Activated T-cell treated with anti-CD3 and anti-CD28 coated beads, Interleukin-2, amount 50 U/mL, for 24 hours (primary cell): Measurements from ENCODE around the gene RAD51AP1.

Experiments
- DNase-seq: peaks from one replicate; pipeline ENCODE4 v3.0.0-alpha.2; 2020
- H3K27ac Mint-ChIP-seq: 2 replicates; pipeline ENCODE4 v1.8.0; 2020; ENCODE audit warnings: mild to moderate bottlenecking, mixed read lengths
- H3K27me3 Mint-ChIP-seq: 2 replicates; pipeline ENCODE4 v1.8.0; 2020; ENCODE audit warnings: mixed read lengths
- H3K36me3 Mint-ChIP-seq: 2 replicates; pipeline ENCODE4 v1.8.0; 2020; ENCODE audit warnings: low read depth, mixed read lengths
- H3K4me1 Mint-ChIP-seq: 2 replicates; pipeline ENCODE4 v1.8.0; 2020; ENCODE audit warnings: low read depth, mixed read lengths
- H3K4me3 Mint-ChIP-seq: 2 replicates; pipeline ENCODE4 v1.8.0; 2020; ENCODE audit warnings: mild to moderate bottlenecking, moderate library complexity, mixed read lengths
- H3K9me3 Mint-ChIP-seq: 2 replicates; pipeline ENCODE4 v1.8.0; 2020; ENCODE audit warnings: mixed read lengths

The RAD51AP1 gene

DNA sequence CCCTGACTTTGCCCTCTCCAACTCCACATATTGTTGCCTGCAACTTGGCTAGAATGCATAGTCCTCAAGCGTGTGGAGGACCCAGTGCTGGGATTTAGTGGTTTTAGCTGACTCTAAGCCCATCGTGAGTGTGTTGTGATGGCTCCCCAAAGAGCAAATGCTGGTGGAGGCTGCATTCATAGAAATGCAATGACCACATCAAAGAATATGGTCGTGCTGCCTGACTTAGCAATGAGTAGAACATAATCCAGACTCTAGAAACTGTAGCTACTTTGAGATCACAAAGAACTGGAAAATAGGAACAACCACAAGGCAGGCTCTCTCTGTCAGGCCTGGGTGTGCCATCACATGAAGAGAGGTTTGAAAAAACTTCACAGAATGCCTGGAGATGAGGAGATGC is 24.6 kb downstream of the RAD51AP1 start:
- H3K36me3 Mint-ChIP-seq = peaks cover 11% of the 10 kb centered on the region
- H3K4me3 Mint-ChIP-seq = no peak overlapping the region
- H3K9me3 Mint-ChIP-seq = no peaks in the 10 kb centered on the region
- H3K27ac Mint-ChIP-seq = no peak overlapping the region
- peaks cover 41% of the 10 kb centered on the region for H3K27me3 Mint-ChIP-seq
- no peak for DNase-seq
- peaks cover 9% of the 10 kb centered on the region for H3K4me1 Mint-ChIP-seq

DNA sequence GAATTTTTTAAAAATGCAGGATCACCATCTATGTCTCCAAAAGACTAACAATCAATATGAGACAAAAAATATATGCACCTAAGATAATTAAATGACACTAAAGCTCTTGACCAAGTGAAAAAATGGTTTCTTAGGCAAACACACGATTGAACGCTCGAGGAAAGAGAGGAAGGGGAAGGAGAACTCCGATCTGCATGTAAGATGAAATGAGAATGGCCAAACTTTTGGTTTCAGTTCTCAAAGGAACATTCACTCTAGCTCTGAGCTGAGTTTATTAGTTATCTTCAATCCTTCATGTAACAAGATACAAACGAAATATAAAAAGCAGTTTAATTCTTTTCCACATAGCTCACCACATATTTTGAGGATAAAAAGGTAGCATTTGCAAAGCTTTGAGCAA is 26.1 kb downstream of the RAD51AP1 start:
- Mint-ChIP-seq H3K27ac (no peak overlapping the region), H3K36me3 (peaks cover 4% of the 10 kb centered on the region), H3K27me3 (peaks cover 41% of the 10 kb centered on the region), H3K4me1 (peaks cover 9% of the 10 kb centered on the region), H3K4me3 (no peak overlapping the region), H3K9me3 (no peaks in the 10 kb centered on the region)
- no peak for DNase-seq

DNA sequence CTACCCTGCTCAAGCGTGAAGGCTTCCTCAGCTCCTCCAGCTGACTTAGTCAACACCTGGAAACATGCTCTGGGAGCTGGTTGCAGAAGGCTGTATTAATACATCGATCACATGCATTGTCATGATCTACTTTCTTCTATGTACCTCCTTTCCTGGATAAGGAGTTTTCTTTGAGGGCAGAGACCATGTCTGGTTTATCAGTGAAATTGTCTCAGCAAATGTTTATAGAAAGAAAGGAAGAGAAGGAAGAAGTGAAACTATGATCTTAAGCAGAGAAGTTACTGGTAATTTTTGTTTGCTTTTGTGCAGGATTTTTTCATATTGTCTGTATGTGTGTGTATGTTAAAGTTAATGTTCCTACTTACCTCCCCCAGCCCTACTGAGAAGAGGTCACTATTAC is 27.8 kb downstream of the RAD51AP1 start:
- H3K27me3 Mint-ChIP-seq = peaks cover 41% of the 10 kb centered on the region
- no peaks in the 10 kb centered on the region for H3K36me3 Mint-ChIP-seq
- no peak for DNase-seq
- peaks cover 9% of the 10 kb centered on the region for H3K4me1 Mint-ChIP-seq
- no peak overlapping the region for H3K4me3 Mint-ChIP-seq
- no peak overlapping the region for H3K27ac Mint-ChIP-seq
- no peaks in the 10 kb centered on the region for H3K9me3 Mint-ChIP-seq

DNA sequence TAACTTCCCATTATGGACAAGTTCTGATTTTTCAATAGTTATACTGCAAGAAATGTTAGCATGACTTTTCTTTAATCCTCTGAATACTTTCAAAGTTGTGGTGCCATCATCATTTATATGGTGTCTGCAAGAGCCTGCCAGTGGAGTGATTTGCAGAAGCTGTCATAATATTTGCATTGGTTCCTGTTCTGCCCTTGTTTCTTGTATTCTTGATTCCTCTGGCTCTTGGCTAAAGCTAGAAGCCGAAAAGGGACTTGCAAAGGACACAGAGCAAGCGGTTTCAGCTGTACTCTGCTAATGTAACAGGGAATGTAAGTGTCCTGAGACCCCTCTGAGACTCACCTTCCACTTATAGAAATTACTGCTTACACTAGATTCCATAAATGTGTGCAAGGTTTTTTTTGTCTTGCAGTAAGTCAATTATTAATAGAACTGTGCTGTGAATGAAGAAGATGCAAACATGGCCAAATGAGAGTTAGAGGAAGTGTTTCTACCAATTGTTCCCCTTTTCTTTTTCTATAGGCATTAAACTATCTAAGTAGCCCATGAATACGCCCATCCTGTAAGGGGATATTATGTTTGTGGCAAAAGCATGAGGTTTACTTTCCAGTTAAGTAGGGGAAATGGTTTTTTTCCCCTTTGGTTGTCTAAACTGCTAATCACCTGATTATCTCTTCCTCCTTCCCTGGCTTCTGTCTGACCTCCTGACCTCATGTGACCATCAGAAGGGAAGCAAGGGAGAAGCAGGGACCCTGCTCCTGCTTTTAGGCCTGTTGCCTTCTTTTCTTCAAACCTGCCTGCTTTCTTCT is 28.6 kb downstream of the RAD51AP1 start:
- Mint-ChIP-seq H3K27ac (no peak overlapping the region), H3K9me3 (no peaks in the 10 kb centered on the region), H3K27me3 (peaks cover 35% of the 10 kb centered on the region), H3K4me3 (no peak overlapping the region), H3K36me3 (no peaks in the 10 kb centered on the region), H3K4me1 (peaks cover 3% of the 10 kb centered on the region)
- DNase-seq = no peak

DNA sequence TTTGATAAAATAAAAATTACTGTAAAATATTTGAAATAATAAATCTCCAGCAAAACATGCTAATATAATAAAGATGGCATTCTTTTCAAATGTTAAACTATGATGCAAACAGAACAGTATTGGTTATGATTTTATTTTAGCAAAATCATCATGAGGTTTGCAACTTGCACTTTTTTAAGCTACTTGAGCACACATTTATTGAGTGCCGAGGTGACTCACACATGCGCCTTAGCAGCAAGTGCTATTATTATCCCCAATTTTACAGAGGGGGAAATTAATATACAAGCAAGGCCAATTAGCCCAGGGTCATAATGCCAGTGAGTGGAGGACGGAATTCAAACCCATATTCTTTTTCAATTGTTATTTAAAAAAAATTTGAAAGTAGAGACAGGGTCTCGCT is 30.6 kb downstream of the RAD51AP1 start:
- no peak for DNase-seq
- H3K27ac Mint-ChIP-seq = no peak overlapping the region
- peaks cover 21% of the 10 kb centered on the region for H3K27me3 Mint-ChIP-seq
- no peaks in the 10 kb centered on the region for H3K4me1 Mint-ChIP-seq
- no peaks in the 10 kb centered on the region for H3K9me3 Mint-ChIP-seq
- no peaks in the 10 kb centered on the region for H3K36me3 Mint-ChIP-seq
- H3K4me3 Mint-ChIP-seq = no peak overlapping the region

DNA sequence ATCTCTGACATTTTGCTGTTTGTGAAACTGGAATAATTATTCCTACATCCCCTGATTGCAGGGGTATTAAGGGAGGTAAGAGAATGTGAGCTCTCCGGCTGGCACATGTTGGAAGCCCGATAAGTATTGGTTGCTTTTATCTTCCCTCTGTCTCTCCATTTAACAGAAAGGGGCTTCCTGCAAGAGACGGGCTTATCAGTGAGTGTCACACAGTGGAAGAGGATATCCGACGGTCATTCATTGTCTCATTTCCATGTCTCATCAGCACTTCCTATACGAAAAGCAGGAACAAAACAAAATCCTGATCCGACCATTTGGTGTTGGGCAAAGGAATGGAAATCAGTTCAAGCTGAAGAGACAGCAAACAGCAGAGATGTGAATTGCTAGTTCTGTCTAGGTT is 34.0 kb downstream of the RAD51AP1 start:
- Mint-ChIP-seq H3K36me3 (no peaks in the 10 kb centered on the region), H3K4me3 (no peak overlapping the region), H3K4me1 (no peaks in the 10 kb centered on the region), H3K27ac (no peak overlapping the region), H3K9me3 (no peaks in the 10 kb centered on the region), H3K27me3 (peaks cover 3% of the 10 kb centered on the region)
- no peak for DNase-seq

DNA sequence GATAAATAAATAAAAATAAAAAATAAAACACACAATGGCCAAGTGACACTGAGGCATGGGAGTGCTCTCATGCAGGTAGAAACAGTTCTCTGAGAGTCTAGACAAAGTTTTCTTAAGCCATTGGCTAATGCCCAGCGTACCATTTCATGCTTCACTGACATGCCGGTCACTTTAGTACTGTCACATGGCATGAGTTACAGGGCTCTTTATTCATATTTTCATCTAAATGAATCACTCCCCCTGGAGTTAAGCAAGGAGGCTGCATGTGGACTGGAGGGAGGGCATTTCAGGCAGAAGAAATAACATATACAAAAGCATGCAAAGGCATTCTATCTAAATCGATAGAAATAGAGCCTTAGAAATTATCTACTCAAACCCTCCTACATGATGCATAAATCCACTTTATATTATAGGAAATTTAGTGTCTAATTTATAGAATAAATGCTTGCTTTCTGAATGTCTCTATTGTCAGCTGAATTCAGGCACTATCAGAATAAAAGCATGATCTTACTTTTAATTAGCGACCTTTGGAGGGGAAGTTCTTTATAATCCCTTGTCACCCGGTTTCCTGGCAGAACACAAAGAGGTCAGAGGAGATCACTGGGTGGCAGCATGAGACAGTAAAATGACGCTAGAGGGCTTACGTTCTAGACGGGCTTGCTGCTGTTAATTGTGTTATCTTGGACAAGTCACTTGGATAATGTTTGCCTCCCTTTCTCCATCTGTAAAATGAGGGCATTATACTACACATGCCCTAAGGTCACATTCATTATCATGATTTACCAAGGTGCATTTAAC is 40.8 kb downstream of the RAD51AP1 start:
- Mint-ChIP-seq H3K4me1 (no peaks in the 10 kb centered on the region), H3K27ac (no peak overlapping the region), H3K4me3 (no peak overlapping the region), H3K9me3 (no peaks in the 10 kb centered on the region), H3K36me3 (no peaks in the 10 kb centered on the region), H3K27me3 (peaks cover 6% of the 10 kb centered on the region)
- no peak for DNase-seq

DNA sequence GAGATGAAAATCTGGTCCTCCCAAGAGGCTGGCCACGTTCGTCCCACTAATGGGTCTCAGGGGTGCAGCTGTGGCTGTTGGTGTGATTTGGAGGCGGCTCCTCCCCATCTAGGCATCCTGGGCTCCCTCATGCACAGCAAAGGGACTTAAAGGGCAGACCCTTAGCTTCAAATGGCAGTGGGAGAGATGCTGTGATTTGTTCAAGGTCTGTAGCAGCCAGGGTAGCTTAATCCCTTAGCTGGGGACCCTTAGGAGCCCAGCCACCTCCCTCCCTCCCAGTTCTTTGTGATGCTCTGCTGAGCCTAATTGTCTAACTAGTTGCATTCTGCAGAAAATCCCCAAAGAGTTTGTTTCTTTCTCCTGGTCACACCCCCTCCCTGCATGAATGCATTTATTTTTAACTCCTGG is 41.6 kb downstream of the RAD51AP1 start:
- Mint-ChIP-seq H3K9me3 (no peaks in the 10 kb centered on the region), H3K4me1 (no peaks in the 10 kb centered on the region), H3K36me3 (no peaks in the 10 kb centered on the region), H3K4me3 (no peak overlapping the region), H3K27ac (no peak overlapping the region), H3K27me3 (peaks cover 6% of the 10 kb centered on the region)
- no peak for DNase-seq

DNA sequence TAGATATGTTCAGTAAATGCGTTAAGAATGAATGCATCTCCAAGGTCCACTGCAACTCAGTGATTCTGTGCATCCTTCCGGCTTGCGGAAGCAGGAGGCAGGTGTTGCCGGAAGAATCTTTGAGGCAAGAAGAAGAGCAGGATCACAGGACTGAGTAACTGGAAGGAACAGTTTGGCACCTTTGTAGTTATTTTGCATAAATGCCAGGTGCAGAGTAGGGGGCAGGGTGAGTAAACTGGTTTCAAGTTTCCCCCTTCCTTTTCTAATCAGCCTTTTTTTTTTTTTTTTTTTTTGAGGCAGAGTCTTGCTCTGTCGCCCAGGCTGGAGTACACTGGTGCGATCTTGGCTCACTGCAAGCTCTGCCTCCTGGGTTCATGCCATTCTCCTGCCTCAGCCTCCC is 45.6 kb downstream of the RAD51AP1 start:
- H3K9me3 Mint-ChIP-seq = no peaks in the 10 kb centered on the region
- H3K27ac Mint-ChIP-seq = no peak overlapping the region
- H3K4me1 Mint-ChIP-seq = no peaks in the 10 kb centered on the region
- H3K4me3 Mint-ChIP-seq = no peak overlapping the region
- peaks cover 6% of the 10 kb centered on the region for H3K27me3 Mint-ChIP-seq
- H3K36me3 Mint-ChIP-seq = no peaks in the 10 kb centered on the region
- no peak for DNase-seq

DNA sequence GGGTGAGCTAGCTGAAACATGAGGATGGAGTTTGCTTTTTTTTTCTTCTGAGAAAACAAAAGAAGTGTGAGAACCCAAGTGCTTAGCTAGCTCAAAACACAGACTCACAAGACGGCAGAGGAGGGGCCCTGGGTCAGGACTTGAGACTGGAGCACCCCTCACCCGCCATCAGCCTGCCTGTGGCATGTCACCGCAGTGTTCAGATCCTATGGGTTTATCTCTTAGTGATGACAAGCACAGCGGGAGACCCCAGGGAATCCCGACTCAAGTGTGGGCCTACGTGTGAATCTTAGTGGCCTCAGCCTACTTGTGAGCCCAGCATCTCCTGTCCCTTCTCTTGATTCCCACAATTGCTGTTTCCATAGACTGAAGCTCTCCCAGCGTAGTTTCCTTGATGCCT is 46.2 kb downstream of the RAD51AP1 start:
- no peaks in the 10 kb centered on the region for H3K36me3 Mint-ChIP-seq
- H3K27me3 Mint-ChIP-seq = peaks cover 6% of the 10 kb centered on the region

DNA sequence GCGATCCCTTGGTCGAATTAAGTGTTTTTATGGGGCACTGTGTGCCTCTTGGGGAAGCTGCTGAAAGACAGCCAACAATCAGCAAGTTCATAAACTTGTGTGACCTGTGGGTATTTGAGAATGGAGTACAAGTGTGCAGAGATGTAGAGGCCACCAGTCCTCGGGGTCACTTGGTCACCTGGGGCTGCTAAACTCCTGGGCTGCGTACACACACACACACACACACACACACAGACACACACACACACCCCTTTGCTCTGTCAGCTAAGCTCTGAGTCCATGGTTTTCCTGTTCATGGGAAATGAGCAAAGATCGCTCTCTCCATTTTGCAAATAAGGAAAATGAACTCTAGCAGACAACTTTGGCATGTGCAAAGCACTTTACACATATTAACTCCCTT is 47.8 kb downstream of the RAD51AP1 start:
- no peak overlapping the region for H3K27ac Mint-ChIP-seq
- DNase-seq = no peak
- H3K27me3 Mint-ChIP-seq = no peaks in the 10 kb centered on the region
- no peaks in the 10 kb centered on the region for H3K9me3 Mint-ChIP-seq
- H3K36me3 Mint-ChIP-seq = no peaks in the 10 kb centered on the region
- H3K4me1 Mint-ChIP-seq = no peaks in the 10 kb centered on the region
- no peak overlapping the region for H3K4me3 Mint-ChIP-seq

More for the DNA sequence above, 46.2 kb downstream of the RAD51AP1 start:
- no peak overlapping the region for H3K4me3 Mint-ChIP-seq
- no peak overlapping the region for H3K27ac Mint-ChIP-seq
- H3K4me1 Mint-ChIP-seq = no peaks in the 10 kb centered on the region
- H3K9me3 Mint-ChIP-seq = no peaks in the 10 kb centered on the region
- DNase-seq = no peak

DNA sequence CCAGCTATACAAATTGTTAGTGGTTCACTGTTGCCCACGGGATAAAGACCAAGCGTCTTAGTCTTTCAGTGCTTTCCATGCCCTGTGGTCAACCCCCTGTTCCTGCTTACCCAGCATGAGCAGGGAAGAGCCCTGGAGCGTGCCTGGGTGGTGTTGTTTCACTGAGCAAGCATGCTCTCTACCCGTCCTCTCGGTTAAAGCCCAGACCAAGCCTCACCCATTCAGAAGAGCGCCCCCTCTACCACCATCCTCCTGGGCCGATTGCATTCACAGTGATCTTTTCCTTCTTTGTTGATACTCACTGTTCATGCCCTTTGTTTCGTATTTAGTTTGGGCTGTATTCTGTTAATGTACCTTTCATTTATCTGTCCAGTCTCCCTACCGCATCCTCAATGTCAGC is 48.4 kb downstream of the RAD51AP1 start:
- Mint-ChIP-seq H3K36me3 (no peaks in the 10 kb centered on the region), H3K4me3 (no peak overlapping the region), H3K4me1 (no peaks in the 10 kb centered on the region), H3K9me3 (no peaks in the 10 kb centered on the region), H3K27me3 (no peaks in the 10 kb centered on the region), H3K27ac (no peak overlapping the region)
- DNase-seq = no peak

DNA sequence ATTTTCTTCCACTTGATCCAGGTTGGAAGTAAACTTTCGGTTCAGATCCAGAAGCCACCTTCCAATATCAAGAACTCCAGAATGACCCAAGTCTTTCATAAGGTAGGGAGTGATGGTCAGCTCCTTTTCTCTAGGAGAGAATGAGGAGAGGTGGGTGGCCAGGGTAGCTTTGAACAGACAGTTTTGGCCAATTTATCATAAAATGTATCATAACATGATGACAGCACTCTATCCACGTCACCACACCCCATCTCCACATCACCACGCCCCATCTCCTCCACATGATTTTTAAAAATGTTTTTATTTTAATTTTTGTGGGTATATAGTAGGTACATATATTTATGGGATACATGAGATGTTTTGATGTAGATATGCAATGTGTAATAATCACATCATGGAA is 50.2 kb downstream of the RAD51AP1 start:
- Mint-ChIP-seq H3K4me3 (no peak overlapping the region), H3K27me3 (no peaks in the 10 kb centered on the region), H3K36me3 (no peaks in the 10 kb centered on the region), H3K27ac (no peak overlapping the region), H3K9me3 (no peaks in the 10 kb centered on the region), H3K4me1 (no peaks in the 10 kb centered on the region)
- DNase-seq = no peak

DNA sequence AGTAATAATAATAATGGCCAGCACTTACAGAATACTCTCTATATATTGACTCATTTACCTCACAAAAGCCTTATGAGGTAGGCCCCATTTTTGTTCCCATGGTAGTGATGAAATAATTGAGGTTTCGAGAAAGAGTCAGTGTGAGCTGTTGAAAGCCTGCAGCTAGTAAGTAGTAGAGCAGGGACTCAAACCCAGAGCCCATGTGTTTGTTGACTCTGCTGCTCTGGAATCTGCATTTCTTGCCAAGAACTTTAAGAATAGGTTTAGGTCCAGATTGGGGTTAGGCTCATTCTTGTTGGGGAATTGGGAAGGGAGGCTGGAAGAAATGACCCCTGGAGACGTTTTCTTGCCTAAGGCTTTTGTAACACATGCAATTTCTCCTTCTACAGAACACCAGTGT is 51.3 kb downstream of the RAD51AP1 start:
- no peaks in the 10 kb centered on the region for H3K4me1 Mint-ChIP-seq

DNA sequence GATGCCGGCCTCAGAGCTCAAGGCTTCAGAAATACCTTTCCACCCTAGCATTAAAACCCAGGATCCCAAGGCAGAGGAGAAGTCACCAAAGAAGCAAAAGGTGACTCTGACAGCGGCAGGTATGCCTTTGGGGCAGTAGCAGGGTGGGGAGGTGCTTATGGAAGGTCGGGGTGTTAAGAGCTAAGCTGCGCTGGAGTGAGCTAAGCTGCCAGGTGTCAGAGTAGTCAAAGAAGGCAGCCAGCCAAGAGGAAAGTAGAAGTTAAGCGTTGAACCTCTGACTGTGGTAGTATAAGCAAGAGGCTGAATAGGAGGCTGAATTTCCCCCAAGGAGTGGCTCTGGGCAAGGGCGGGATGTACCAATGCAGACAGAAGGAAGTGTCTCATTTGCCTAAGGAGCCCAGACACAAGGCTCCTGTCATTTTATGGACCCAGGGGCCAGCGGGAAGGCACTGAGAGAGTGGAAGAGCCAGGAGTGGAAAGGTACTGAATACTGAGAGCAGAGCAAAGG is 52.5 kb downstream of the RAD51AP1 start:
- no peaks in the 10 kb centered on the region for H3K27me3 Mint-ChIP-seq
- no peaks in the 10 kb centered on the region for H3K36me3 Mint-ChIP-seq
- DNase-seq = no peak
- H3K4me3 Mint-ChIP-seq = no peak overlapping the region
- no peak overlapping the region for H3K27ac Mint-ChIP-seq
- no peaks in the 10 kb centered on the region for H3K9me3 Mint-ChIP-seq
- H3K4me1 Mint-ChIP-seq = no peaks in the 10 kb centered on the region

More for the DNA sequence above, 51.3 kb downstream of the RAD51AP1 start:
- H3K27ac Mint-ChIP-seq = no peak overlapping the region
- H3K36me3 Mint-ChIP-seq = no peaks in the 10 kb centered on the region
- DNase-seq = no peak
- H3K27me3 Mint-ChIP-seq = no peaks in the 10 kb centered on the region
- no peaks in the 10 kb centered on the region for H3K9me3 Mint-ChIP-seq
- no peak overlapping the region for H3K4me3 Mint-ChIP-seq
